Stimulated activated CD4-positive, alpha-beta T cell treated with anti-CD3 and anti-CD28 coated beads, Interleukin-2, amount 100 ng/mL, for 24 hours (primary cell): Measurements from ENCODE around the gene HELT.
"Not testable (repeated sequence)": the region's sequence is repeated elsewhere in the genome, so short reads cannot be mapped to it uniquely, and the experiment has no call there.

ENCODE experiments used
- DNase-seq, 2 donors: peaks; one replicate each; pipeline ENCODE4 v3.0.0-alpha.2; 2020

HELT gene

DNA sequence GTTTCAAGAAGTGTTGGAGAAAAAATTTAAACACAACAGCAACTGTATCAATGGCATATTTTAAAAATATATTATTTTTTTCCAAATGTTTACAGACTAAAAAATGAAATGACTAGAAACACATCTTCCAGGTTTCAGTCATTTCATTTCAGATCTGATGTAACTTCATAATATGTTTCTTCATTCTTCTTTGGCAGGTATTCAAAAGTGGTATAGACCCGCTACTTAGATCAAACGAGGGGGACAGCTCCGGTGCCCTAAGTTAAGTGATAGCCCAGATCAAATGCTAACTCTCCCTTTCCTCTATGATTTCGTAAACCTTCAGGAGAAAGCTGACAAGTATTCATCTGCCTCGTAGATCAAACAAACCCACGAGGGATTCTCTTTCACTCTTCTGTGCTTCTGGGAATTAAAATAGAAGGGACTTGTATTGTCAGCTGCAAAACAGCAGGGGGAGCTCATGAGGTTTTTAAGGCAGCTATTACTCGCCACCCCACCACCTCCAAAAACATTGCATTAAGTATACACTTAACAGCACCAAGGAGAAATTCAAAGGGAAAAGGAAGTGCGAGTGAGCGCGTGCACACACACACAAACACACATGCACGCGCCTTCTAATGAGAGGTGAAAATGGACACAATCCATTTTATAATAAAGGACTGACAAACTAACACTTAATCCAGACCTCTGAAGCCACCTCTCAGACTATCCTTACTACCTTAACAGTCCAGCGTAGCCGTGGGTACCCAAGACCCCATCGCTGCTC, 21.4 kb downstream of the HELT start:
- DNase-seq, result peak; percentile 35 to 59

DNA sequence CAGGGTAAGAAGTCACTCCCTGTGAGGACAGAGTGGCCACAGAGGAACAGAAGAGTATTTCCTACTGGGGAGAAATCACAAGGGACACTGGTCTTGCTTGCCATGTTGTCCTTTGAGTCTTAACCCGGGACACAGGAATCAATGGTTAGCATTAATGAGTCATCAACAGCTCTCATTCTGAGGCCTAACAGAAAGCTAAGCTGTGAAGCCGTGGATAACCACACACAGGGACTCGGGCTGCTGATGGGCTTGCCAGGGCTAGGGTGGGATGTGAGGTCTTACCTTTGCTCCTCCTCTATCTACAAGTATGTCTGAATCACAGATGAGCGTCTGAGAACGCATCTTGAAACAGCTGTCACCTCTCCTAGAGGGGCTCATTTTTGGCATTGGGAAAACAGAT, 22.2 kb downstream of the HELT start:
- no peak for DNase-seq

DNA sequence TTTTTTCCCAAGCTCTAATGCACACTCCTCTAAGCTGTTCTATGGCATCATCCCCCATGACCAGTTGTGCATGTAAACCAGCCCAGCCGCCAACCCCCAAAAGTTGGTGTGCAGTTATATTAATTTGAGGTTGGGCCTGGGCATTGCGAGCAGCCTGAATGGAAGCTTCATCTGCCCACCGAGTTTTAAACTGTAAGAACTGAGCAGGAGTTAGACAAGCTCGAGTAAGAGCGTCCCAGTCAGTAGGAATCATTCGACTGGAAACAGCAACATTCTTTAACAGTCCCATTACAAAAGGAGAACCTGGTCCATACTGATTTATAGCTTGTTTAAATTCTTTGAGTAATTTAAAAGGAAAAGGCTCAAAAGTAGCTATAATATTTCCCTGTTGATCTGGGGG, 32.0 kb downstream of the HELT start:
- DNase-seq, result not testable (repeated sequence)

DNA sequence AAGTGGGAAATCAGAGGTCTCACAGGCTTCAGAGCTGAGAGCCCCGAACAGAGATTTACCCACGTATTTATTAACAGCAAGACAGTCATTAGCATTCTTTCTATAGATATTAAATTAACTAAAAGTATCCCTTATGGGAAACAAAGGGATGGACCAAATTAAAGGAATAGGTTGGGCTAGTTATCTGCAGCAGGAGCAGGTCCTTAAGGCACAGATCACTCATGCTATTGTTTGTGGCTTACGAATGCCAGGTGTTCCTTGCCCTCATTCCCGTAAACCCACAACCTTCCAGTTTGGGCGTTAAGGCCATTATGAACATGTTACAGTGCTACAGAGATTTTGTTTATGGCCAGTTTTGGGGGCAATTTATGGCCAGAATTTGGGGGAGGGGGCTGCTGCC, 33.0 kb downstream of the HELT start:
- not testable (repeated sequence) for DNase-seq

DNA sequence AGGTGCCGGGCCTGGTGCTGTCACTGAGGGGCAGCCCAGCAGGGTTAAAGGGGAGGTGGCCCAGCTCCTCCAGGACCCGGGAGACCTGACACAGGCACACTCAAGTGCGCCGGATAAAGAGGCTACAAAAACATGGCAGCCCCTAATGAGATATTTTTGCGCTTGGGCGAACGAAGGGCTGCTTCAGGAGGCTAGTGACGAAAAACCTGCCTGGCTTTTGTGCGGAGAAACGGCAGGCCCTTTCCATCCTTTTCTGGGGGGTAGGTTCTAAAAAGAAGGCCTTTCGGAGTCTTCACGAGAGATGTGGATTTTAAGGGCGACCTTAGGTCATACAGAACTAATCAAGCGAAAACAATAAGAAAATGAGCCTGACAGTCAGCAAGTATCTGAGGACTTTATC, 35.5 kb downstream of the HELT start:
- DNase-seq, result no peak

DNA sequence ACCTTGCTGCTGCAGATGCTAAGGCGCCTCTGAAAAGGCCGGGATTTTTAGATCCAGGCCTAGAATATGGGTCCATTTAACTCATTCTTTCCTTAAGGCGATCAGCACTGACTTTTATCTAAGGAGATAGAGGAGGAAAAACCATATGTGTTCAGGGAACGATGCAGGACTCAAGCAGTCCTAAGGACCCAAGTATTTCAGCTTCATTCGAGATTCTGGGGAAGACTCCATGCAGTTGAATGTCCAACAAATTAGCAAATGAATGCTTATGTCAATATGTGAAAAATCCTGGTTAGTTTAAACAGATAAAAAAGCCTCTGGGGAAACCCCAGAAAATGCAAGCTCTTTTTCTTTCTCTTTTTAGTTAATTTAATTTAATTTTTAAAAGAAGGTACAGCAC, 36.0 kb downstream of the HELT start:
- no peak for DNase-seq

DNA sequence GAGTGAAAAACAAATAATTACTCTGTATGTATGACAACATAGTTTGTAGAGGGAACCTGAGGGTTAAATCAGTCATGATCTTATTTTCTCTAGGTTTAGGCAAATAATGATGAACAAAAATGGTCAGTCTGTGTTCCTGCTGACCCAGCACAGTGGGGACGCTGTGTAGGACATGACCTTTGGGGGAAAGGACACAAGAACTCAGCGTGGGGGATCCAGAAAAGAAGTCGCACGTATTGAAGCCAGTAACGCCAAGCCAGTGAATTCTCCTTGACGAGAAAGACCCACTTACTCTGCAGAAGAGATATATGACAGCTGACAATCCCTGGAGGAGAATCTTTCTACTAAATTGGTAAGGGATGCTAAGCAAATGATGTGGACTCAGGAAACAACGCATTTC, 36.6 kb downstream of the HELT start:
- DNase-seq, result no peak

DNA sequence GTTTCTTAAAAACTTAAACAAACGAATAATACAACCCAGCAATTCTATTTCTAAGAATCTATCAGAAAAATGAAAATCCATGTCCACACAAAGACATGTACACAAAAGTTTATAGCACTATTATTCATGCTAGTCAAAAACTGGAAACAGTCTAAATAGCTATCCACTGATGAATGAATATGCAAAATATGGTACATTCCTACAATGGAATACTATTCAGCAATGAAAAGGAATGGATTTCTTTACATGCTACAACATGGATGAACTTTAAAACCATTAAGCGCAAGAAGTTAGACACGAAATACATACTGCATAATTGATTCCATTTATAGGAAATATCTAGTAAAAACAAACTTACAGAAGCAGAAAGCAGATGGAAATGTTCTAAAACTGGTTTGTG, 43.3 kb downstream of the HELT start:
- no peak for DNase-seq

DNA sequence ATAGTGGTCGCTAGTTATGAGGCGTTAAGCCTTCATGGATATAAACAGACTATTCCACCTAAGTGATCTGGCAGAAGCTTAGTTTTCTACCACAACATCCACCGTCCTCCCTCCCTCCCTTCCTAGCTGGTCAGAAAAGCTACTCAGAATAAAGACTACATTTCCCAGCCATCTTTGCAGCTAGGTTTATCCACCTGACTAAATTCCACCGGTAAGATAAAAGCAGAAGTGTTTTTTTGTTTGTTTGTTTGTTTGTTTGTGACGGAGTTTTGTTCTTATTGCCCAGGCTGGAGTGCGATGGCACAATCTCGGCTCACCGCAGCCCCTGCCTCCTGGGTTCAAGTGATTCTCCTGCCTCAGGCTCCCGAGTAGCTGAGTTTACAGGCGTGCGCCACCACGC, 44.3 kb downstream of the HELT start:
- no peak for DNase-seq

DNA sequence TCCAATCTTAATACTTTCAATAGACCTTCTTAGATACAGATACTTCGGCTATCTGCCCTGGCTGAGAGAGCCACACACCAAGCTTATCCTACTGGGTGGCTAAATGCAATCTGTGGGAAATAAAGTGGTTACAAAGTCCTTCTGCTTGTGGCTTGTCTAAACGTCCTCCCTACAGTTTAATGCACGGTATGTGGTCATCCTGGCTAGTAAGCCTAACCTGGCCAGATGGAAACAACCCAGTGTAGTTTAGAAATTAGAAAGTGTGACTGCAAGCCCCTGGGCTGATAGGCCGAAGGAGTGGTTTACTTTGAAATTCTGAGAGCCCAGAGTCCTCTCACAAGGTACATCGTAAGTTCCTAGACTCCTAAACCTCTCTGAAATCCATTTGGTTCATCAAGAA, 47.9 kb downstream of the HELT start:
- no peak for DNase-seq

DNA sequence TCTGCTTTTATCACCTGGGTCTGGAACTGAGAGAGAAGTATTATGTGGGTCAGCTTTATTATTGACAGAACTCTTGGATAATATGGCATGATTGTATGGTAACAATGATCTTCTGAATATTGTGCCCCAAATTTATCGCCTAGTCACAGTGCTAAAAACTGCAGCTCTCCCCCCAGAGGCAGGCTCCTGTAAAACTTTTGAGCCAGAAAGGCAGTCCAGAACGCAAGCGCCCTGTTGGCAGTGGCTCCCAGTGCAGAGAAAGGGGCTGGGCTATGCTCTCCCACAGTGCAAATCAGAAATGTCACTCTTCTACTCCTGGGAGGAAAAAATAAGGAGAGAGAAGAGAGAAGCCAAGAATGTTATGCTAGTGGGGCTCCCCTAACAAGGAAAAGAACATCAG, 50.5 kb downstream of the HELT start:
- DNase-seq, result no peak
